HUES64 (cell line): ENCODE results near the gene ITPR2.

Experiments used
- H3K27ac ChIP-seq: 2 replicates; pipeline ENCODE4 v1.7.0; 2013; ENCODE audit warnings: low read depth, low read length, inconsistent platforms
- H3K27me3 ChIP-seq: 2 replicates; pipeline ENCODE4 v1.6.1; 2013; ENCODE audit warnings: mild to moderate bottlenecking, low read length; ENCODE audit not compliant: insufficient read depth
- H3K36me3 ChIP-seq: 2 replicates; pipeline ENCODE4 v1.6.1; 2013; ENCODE audit warnings: mild to moderate bottlenecking, low read length; ENCODE audit not compliant: insufficient read depth
- H3K4me1 ChIP-seq: 2 replicates; pipeline ENCODE4 v1.6.1; 2013; ENCODE audit warnings: mild to moderate bottlenecking, low read length, moderate library complexity; ENCODE audit not compliant: insufficient read depth
- H3K4me3 ChIP-seq: 2 replicates; pipeline ENCODE4 v1.5.1; 2013; ENCODE audit warnings: mild to moderate bottlenecking, low read length, moderate library complexity
- H3K9ac ChIP-seq: 2 replicates; pipeline ENCODE4 v1.6.1; 2013; ENCODE audit warnings: mild to moderate bottlenecking, low read depth, low read length
- H3K9me3 ChIP-seq: 2 replicates; pipeline ENCODE4 v1.6.1; 2013; ENCODE audit warnings: low read depth, low read length; ENCODE audit not compliant: insufficient read depth
- WGBS: fragments of 150-250, 120-280 bp; methylation state at CpG from one replicate; pipeline ENCODE4 v1.1.7; 2013; ENCODE audit warnings: missing lambda C conversion rate; 5-methylcytosine and 5-hydroxymethylcytosine counted together

Gene ITPR2

DNA sequence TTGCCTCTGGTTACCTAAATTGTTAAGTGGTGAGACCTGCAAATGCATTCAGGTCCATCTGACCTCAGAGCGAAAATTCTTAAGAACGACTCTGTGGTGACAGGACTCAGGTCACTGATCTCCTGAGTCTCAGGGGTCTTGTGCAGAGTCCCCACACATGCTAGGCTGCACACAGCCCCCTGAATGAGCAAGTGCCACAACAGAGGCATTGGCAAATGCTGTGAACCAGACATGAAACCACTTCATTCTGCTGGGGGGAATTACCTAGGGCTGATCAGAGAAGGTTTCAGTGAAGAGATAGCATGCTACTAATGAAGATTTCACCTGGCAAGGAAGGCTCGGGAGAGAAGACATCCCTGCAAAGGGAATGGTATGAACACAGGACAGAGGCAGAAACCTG, 281.6 kb downstream of the ITPR2 start:
- Histone ChIP-seq H3K4me1 (no peaks in the 10 kb centered on the region), H3K36me3 (peaks cover 8% of the 10 kb centered on the region; the same call in 1 of the 2 replicates), H3K27me3 (no peaks in the 10 kb centered on the region), H3K27ac (no peak overlapping the region), H3K9ac (no peak overlapping the region), H3K9me3 (no peaks in the 10 kb centered on the region), H3K4me3 (no peak overlapping the region)
- WGBS = 92% methylated on average over 3 of the region's 3 CpGs

GRCh38 chr12:26548227-26548626, 284.8 kb downstream of the ITPR2 start:
- H3K27ac ChIP-seq = no peak overlapping the region
- no peak overlapping the region for H3K4me3 ChIP-seq
- 91% methylated on average over 2 of the region's 2 CpGs for WGBS
- peaks cover 10% of the 10 kb centered on the region; the same call in 1 of the 2 replicates for H3K9me3 ChIP-seq
- no peaks in the 10 kb centered on the region for H3K4me1 ChIP-seq
- peaks cover 7% of the 10 kb centered on the region for H3K36me3 ChIP-seq
- H3K9ac ChIP-seq = no peak overlapping the region
- H3K27me3 ChIP-seq = no peaks in the 10 kb centered on the region

DNA sequence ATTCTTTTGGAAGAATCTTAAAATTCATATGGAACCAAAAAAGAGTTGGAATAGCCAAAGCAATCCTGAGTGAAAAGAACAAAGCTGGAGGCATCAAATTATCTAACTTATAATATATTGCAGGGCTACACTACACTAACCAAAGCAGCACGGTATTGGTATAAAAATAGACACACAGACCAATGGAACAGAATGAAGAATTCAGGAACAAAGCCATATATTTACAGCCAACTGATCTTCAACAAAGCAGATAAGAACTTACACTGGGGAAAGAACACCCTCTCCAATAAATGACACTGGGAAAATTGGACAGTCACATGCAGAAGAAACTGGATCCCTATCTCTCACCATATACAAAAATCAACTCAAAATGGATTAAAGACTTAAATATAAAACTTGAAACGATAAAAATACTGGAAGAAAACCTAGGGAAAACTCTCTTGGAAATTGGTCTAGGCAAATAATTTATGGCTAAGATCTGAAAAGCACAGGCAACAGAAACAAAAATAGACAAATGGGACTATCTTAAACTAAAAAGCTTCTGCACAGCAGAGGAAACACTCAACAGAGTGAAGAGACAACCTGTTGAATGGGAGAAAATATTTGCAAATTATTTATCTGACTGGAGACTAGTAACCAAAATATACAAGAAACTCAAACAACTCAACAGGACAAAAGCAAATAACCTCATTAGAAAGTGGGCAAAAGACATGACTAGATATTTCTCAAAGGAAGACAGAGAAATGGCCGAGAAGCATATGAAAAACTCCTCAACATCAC, 286.3 kb downstream of the ITPR2 start:
- Histone ChIP-seq H3K27me3 (no peaks in the 10 kb centered on the region), H3K9ac (no peak overlapping the region), H3K4me1 (no peaks in the 10 kb centered on the region), H3K27ac (no peak overlapping the region), H3K9me3 (peaks cover 10% of the 10 kb centered on the region; the same call in 1 of the 2 replicates), H3K36me3 (peaks cover 7% of the 10 kb centered on the region), H3K4me3 (no peak overlapping the region)
- WGBS = 93% methylated on average over 3 of the region's 3 CpGs

- Histone ChIP-seq H3K4me3 (no peak overlapping the region), H3K27me3 (no peaks in the 10 kb centered on the region), H3K9ac (no peak overlapping the region), H3K36me3 (no peaks in the 10 kb centered on the region), H3K27ac (no peak overlapping the region), H3K9me3 (no peaks in the 10 kb centered on the region), H3K4me1 (no peaks in the 10 kb centered on the region)
- 78% methylated on average over 3 of the region's 4 CpGs for WGBS
Observed at GRCh38 chr12:26539131-26539530, 293.9 kb downstream of the ITPR2 start.

DNA sequence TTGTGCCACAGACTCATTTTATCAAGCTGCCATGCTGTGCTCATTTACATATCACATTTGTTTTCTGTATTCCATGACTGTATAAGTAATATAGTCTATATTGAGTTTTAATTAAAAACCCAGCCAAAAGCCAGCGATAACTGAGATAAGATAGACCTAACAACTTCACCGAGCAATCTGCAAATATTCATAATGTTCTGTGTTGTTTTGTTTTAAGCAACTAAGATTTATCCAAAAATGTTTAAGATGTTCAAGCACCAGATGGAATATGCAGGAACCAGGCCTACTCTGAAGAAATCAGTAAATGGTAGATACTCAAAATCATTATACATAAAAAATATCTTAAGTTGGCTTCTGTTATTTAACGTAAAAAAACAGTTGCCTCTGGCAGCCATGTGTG, 295.3 kb downstream of the ITPR2 start:
- Histone ChIP-seq H3K27me3 (no peaks in the 10 kb centered on the region), H3K36me3 (no peaks in the 10 kb centered on the region), H3K9me3 (no peaks in the 10 kb centered on the region), H3K4me1 (no peaks in the 10 kb centered on the region), H3K9ac (no peak overlapping the region), H3K4me3 (no peak overlapping the region), H3K27ac (no peak overlapping the region)
- 100% methylated on average over 1 of the region's 3 CpGs for WGBS

- no peaks in the 10 kb centered on the region for H3K4me1 ChIP-seq
- no peaks in the 10 kb centered on the region for H3K36me3 ChIP-seq
- no peak overlapping the region for H3K4me3 ChIP-seq
- no peak overlapping the region for H3K27ac ChIP-seq
- no peaks in the 10 kb centered on the region for H3K27me3 ChIP-seq
- no peaks in the 10 kb centered on the region for H3K9me3 ChIP-seq
- no peak overlapping the region for H3K9ac ChIP-seq
- 92% methylated on average over 2 of the region's 2 CpGs for WGBS
Observed at GRCh38 chr12:26537126-26537525, 295.9 kb downstream of the ITPR2 start.

- Histone ChIP-seq H3K27me3 (no peaks in the 10 kb centered on the region), H3K4me3 (no peak overlapping the region), H3K27ac (no peak overlapping the region), H3K4me1 (no peaks in the 10 kb centered on the region), H3K9ac (no peak overlapping the region), H3K36me3 (no peaks in the 10 kb centered on the region), H3K9me3 (no peaks in the 10 kb centered on the region)
- 97% methylated on average over 4 of the region's 4 CpGs for WGBS
Observed at GRCh38 chr12:26535826-26536225, 297.2 kb downstream of the ITPR2 start.

- Histone ChIP-seq H3K36me3 (no peaks in the 10 kb centered on the region), H3K27me3 (no peaks in the 10 kb centered on the region), H3K27ac (no peak overlapping the region), H3K9ac (no peak overlapping the region), H3K4me3 (no peak overlapping the region), H3K4me1 (no peaks in the 10 kb centered on the region), H3K9me3 (no peaks in the 10 kb centered on the region)
- WGBS = 97% methylated on average over 2 of the region's 3 CpGs
Observed at GRCh38 chr12:26534071-26534470, 298.9 kb downstream of the ITPR2 start.

DNA sequence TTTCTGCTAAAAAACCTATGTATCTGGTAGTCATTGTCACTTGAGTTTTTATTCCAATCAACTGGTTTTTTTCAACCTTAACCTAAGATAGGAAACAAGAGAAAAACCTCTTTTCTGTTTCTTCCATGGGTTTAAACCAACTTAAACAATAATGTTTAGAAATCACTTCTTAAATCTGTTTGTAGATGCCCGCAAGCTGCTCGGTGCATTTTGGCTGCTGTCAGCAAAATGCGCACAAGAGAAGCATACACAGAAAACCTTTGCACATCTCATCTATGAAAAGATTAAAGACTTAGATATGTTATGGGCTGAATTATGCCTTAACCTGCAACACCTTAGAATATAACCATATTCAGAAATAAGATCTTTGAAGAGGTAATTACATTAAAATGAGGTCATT, 299.8 kb downstream of the ITPR2 start:
- Histone ChIP-seq H3K4me3 (no peak overlapping the region), H3K9me3 (no peaks in the 10 kb centered on the region), H3K4me1 (no peaks in the 10 kb centered on the region), H3K9ac (no peak overlapping the region), H3K36me3 (no peaks in the 10 kb centered on the region), H3K27ac (no peak overlapping the region), H3K27me3 (no peaks in the 10 kb centered on the region)
- WGBS = 95% methylated on average over 2 of the region's 3 CpGs

DNA sequence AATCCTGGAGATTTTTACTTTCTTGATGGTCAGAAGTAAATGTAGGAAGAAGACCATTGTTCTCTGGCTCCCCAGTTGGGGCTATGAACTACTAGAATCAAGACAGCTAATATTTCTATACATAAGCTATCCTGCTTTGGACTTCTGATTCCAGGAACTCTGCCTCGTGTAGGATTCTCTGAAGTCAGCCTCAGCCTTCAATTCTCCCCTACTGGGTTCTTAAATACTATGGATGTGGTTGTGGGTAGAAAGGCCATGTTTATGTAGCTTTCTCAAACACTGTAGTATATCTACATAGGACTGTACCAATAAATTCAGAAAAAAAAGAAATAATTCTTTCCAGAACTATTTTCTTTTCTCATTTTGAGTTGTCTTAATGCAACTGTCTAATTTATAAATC, 302.5 kb downstream of the ITPR2 start:
- no peak overlapping the region for H3K27ac ChIP-seq
- H3K27me3 ChIP-seq = no peaks in the 10 kb centered on the region
- peaks cover 6% of the 10 kb centered on the region; the same call in 1 of the 2 replicates for H3K9me3 ChIP-seq
- H3K9ac ChIP-seq = no peak overlapping the region
- no peaks in the 10 kb centered on the region for H3K36me3 ChIP-seq
- no peaks in the 10 kb centered on the region for H3K4me1 ChIP-seq
- H3K4me3 ChIP-seq = no peak overlapping the region
- 83% methylated on average over 1 of the region's 1 CpG for WGBS

GRCh38 chr12:26528943-26529342, 304.1 kb downstream of the ITPR2 start:
- no peak overlapping the region for H3K27ac ChIP-seq
- WGBS = 92% methylated on average over 1 of the region's 1 CpG
- 0 out of 2 replicates have a peak, but pooled peaks cover 3% of the 10 kb centered on the region for H3K36me3 ChIP-seq

More at GRCh38 chr12:26528943-26529342, 304.1 kb downstream of the ITPR2 start:
- no peaks in the 10 kb centered on the region for H3K4me1 ChIP-seq
- H3K9me3 ChIP-seq = peaks cover 15% of the 10 kb centered on the region
- H3K9ac ChIP-seq = no peak overlapping the region
- H3K4me3 ChIP-seq = no peak overlapping the region
- no peaks in the 10 kb centered on the region for H3K27me3 ChIP-seq
